LoVo (cell line): ENCODE measurements around the gene CCDC8.
"Not testable (repeated sequence)": the region's sequence is repeated elsewhere in the genome, so short reads cannot be mapped to it uniquely, and the experiment has no call there.

Experiments
- DNase-seq: peaks from one replicate; pipeline ENCODE4 v3.0.0-alpha.2; 2016; ENCODE audit warnings: low spot score

The CCDC8 gene

DNA sequence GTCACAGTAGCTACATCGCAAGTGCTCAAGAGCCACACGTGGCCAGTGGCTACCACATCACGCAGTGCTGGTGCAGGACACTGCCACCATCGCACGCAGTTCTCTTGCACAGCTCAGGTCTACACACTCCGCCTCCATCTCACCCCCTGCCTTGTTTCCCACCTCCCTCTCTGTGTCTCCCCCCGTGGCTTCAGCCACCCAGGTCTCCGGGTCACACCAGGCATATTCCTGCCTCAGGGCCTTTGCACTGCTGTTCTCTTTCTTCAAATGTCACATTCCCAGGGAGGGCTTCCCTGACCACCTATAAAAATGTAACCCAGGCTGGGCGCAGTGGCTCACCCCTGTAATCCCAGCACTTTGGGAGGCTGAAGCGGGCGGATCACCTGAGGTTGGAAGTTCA is 10.6 kb downstream of the CCDC8 start:
- DNase-seq = no peak

DNA sequence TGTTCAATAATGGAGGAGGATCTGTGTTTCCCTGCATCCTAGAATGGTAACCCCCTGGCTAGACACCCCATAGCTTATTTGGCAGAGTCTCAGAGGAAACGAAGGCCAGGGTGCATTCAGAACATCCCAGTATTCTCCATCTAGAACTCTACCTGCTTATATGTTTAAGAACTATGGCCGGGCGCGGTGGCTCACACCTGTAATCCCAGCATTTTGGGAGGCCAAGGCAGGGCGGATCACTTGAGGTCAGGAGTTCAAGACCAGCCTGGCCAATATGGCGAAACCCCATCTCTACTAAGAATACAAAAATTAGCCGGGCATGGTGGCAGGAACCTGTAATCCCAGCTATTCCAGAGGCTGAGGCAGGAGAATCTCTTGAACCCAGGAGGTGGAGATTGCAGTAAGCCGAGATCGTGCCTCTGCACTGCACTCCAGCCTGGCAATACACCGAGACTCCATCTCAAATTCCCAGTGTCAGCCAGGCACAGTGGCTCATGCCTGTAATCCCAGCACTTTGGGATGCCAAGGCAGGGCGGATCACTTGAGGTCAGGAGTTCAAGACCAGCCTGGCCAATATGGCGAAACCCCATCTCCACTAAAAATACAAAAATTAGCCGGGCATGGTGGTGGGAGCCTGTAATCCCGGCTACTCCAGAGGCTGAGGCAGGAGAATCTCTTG is 15.4 kb downstream of the CCDC8 start:
- DNase-seq = not testable (repeated sequence)

DNA sequence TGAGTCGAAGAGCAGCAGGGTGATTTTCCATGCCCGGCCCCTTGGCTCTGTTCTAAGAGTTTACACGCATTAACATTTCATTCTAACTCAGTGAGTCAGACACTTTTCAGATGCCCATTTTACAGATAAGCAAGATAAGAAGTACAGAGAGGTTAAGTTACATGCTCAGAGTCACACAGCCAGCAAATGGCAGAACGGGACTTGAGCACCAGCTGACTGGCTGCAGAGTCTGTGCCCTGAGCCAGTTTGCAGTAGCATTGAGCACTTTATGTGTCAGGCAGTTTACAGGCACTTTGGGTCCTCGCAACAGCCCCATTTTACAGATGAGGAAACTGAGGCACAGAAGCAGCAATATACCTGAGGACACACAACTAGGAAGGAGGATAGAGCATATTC is 19.0 kb downstream of the CCDC8 start:
- DNase-seq = no peak

- no peak for DNase-seq
Observed at GRCh38 chr19:46393456-46394401, 19.6 kb downstream of the CCDC8 start.

GRCh38 chr19:46392837-46393236 is 20.5 kb downstream of the CCDC8 start:
- DNase-seq = no peak

DNA sequence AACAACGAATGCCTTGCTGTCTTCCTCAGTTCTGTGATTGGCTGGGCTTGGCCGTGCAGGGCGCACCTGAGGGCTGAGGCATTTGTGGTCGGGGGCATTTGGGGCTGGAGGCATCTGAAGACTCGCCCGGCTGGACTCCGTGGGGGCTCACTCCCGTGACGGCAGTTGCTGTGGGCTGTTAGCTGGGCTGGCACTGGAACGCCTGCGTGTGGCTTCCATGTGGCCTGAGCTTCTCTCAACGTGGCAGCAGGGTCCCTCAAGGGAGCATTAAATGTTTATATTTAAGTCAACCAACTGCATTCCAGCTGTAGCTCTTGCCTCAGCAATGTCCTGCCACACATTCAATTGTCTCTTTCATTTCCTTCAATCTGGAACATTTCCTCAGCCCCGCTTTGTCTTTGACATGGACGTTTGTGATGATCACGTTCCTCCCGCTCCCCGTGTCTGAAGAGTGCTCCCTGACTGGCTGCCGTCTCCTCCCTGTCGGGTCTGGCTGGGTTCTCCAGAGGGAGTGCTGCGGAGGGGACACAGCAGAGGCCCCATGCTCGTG is 21.0 kb downstream of the CCDC8 start:
- no peak for DNase-seq

GRCh38 chr19:46391296-46392251 is 21.8 kb downstream of the CCDC8 start:
- no peak for DNase-seq

DNA sequence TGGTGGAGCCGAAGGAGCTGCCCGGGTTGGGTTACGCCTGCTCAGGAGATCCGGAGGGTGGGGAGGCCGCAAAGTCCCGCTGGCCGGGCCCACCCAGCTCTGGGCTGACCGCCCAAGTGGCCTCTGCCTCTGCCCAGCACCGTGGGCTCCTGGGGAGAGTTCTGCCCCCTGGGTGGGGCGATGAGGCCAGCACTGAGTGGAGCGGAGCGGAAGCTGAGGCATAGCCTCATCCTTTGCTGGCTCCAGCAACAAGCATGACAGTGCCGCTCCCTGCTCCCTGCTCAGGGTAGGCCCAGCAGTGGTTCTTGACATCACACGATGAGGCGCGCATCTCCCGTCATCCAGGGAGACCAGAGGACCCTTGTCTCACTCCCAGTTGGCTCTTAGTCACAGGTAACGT is 22.5 kb downstream of the CCDC8 start:
- no peak for DNase-seq

DNA sequence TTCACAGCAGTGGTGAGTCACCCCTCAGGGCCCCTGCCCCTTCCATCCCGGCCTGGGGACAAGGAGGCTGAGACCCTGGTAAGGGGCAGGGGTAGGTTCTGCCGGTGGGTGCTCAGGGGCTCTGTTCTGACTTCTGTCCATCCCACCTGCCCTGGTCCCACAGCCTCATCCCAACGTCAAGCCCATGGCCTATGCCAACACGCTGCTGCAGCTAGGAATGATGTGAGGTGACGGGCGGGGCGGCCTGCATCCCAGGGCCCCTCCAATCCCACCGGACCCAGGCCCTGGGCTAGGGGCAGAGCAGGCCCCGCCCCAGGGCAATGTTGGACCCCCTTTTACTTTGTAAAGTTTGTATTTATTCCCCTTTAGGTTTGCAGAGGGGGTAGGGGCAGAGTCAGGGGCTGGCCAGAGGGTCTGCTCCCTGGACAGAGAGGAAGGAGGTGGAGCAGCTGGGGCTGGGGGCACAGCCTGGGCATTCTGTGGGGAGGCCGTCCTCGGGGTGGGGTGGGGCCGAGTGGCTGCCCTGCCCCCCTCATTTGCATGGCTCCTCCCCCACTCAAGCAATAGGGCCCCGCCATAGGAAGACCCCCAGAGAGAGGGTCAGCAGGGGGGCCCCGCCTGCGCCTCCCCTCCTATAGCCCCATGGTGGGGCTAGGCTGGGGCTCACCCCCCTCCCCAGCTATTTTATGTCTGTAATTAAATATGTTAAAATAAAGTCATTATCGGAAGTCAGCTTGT is 23.1 kb downstream of the CCDC8 start:
- DNase-seq = no peak

- DNase-seq = no peak
Observed at GRCh38 chr19:46388311-46389095, 24.9 kb downstream of the CCDC8 start.

DNA sequence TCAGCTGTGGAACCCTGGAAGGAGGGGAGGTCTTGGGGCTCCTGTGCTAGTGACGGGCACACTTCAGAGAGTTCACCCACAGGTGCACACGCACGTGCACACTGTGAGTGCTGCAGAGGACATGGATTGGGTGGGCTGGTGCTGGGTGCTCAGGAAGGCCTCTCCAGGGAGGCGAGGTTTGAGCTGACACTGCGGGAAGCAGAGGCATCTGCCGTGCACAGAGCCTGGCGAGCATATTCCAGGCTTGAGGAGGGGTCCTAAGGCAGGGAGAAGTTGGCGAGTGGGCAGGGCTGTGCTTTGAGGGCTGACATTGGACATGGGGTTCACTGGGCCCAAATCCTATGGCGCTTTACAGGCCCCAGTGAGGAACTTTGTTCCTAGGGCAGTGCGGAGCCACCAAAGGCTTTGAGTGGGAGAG is 25.6 kb downstream of the CCDC8 start:
- DNase-seq = no peak

DNA sequence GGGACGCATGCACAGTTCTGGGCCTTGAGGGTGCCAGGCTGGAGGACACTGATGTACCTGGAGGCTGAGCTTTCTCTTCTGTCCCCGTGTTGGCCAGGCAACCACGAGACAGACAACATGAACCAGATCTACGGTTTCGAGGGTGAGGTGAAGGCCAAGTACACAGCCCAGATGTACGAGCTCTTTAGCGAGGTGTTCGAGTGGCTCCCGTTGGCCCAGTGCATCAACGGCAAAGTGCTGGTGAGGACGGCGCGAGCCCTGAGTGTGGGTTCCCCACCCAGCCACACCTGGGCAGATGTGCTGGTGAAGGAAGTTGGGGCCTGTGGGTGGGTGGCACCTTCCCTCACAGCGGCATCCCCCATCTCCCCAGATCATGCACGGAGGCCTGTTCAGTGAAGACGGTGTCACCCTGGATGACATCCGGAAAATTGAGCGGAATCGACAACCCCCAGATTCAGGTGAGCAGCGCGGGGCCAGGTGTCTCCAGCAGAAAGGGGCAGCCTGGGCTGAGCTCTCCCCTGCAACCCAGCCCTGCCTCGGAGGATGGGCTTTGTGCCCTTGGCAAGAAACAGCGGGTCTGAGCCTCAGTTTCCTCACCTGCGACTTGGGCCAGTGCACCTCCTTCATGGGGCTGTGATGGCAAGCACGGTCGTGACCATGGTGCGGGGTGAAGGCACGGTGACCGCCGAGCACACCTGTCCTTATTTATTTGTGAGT is 26.2 kb downstream of the CCDC8 start:
- DNase-seq = no peak

- no peak for DNase-seq
Observed at GRCh38 chr19:46386151-46386550, 27.2 kb downstream of the CCDC8 start.

- no peak for DNase-seq
Observed at GRCh38 chr19:46385636-46386035, 27.7 kb downstream of the CCDC8 start.

DNA sequence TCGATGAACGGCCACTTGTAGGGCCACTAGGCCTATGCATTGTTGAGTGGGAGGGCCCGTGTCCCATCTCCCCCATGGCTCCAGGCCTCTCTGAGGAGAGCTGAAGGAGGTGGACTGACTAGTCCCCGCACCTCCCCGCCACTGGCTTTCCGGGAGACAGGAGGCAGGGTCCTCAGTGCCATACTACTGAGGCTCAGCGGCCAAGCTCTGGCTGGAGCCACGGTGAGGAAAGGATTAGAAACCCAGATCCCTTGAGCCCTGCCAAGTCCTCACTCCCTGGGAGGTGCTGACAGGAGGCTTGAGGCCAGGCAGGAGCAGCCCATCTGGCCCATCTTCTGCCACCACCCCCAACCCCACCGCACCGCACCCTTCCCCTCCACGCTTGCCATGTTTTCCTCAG is 29.0 kb downstream of the CCDC8 start:
- no peak for DNase-seq

DNA sequence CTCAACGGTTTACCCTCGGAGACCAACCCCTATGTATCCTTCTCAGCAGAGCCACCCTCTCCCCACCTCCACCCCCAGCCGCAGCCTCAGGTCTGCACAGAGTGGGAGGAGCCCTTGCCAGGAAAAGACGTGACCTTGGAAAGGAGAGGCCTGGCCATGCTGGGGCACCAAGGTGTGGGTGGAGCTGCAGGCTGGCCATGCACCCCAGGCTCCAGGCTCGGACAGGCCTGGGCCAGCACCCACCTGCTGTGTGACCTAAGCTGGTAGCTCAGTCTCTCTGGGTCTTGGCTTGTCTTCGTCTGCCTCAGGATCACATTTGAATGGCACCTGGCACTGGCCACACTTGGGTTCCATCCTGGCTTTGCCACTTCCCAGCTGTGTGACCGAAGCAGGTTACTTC is 29.5 kb downstream of the CCDC8 start:
- no peak for DNase-seq

DNA sequence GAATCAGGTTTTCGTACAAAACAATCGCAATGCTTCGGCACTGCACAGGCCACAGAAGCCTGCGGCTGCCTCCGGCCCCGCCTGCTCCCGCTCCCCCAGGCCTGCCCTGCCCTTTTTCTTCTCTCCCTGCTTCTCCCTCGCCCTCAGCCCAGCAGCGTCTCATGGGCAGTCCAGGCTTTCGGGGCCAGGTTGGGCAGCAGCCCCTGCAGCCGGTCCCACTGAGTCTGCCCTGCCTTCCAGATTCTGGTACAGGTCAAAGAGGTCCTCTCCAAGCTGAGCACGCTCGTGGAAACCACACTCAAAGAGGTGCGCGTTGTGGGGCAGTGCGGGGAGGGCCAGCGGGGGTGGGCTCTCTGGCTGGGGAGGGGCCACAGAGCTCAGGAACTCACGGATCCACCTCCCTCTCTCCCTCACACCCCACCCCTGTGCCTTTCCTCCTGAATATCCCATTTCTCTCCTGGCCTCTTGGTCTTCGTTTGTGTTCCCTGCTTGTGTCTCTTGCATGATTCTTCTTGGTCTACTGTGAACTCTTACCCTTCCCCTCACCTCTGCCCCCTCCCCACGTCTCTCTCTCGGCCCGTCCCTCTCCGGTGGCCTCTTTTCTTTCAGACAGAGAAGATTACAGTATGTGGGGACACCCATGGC is 30.1 kb downstream of the CCDC8 start:
- DNase-seq = no peak

DNA sequence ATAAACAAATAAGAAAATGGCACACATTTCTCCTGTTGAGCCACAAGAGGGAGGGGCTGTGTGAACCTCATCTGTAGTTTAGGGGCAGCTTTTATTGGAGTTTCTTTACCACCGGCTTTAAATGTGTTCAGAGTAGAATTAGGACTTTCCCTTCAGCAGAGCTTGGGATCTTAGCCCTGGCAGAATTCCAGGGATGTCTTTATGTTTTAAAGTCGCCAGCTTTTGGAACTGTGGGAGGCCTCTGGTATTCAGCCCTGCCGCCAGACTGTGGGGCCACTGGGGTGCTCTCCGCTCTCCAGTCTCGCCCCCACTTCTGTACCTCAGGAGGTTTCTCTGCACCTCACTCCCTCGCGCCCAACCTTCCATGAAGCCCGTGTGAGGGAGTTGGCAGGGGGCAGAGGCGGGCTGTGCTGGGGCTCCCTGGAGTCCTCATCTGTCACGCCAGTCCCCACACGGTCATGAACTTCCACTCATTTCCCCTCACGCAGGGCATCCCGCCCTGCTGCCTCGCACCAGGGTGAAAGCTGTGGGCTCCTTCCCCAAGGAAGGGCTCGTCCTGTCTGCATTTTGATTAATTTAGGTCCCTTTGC is 31.5 kb downstream of the CCDC8 start:
- no peak for DNase-seq

DNA sequence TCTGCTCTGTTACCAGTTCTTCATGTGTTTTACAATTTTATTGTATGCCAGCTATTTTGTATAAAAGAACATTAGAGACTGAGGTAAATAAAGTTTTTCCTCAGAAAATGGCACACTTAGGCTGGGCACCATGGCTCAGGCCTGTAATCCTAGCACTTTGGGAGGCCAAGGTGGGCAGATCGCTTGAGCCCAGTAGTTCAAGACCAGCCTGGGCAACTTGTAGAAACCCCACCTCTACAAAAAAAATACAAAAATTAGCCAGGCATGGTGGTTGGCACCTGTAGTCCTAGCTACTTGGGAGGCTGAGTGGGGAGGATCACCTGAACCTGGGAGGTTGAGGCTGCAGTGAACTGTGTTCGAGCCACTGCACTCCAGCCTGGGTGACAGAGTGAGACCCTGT is 32.0 kb downstream of the CCDC8 start:
- no peak for DNase-seq
